HEK293T (cell line): ENCODE data around the gene KCNJ16.

Experiments used
- ARNT ChIP-seq: fragments of 450-650 bp; IDR thresholded peaks from 2 replicates; pipeline ENCODE4 v1.6.1; 2017; ENCODE audit warnings: mild to moderate bottlenecking
- BHLHE40 ChIP-seq: fragments of 450-650 bp; IDR thresholded peaks from 2 replicates; pipeline ENCODE4 v1.6.1; 2016; ENCODE audit warnings: mild to moderate bottlenecking, moderate library complexity, borderline replicate concordance
- FOXK2 ChIP-seq: fragments of 450-650 bp; IDR thresholded peaks from 2 replicates; pipeline ENCODE4 v1.6.1; 2016; ENCODE audit warnings: mild to moderate bottlenecking
- FOXM1 ChIP-seq: fragments of 450-650 bp; IDR thresholded peaks from 2 replicates; pipeline ENCODE4 v1.6.1; 2017; ENCODE audit warnings: mild to moderate bottlenecking, borderline replicate concordance
- SP1 ChIP-seq: fragments of 450-650 bp; IDR thresholded peaks from 2 replicates; pipeline ENCODE4 v1.6.1; 2017

- TF ChIP-seq ARNT = no peak
- no peak for TF ChIP-seq FOXM1
- no peak for TF ChIP-seq SP1
- TF ChIP-seq BHLHE40 = no peak
- no peak for TF ChIP-seq FOXK2
These were observed 85.0 kb downstream of the KCNJ16 start for GRCh38 chr17:70159980-70160379.
